H9 (cell line): ENCODE data around the gene RAB3A. TPM values are rescaled to one million over a fixed set of nuclear protein-coding genes. Genes with fewer than 3 reads are reported as not detected.

Experiments
- DNase-seq: peaks from one replicate; pipeline ENCODE4 v3.0.0-alpha.2; 2017
- H2AFZ ChIP-seq: one replicate; pipeline ENCODE4 v1.6.1; 2013; ENCODE audit warnings: mild to moderate bottlenecking, low read length, control low read depth, moderate library complexity
- H2AK5ac ChIP-seq: 2 replicates; pipeline ENCODE4 v1.6.1; 2013; ENCODE audit warnings: low read length, control low read depth, mixed read lengths; ENCODE audit not compliant: insufficient read length
- H2BK120ac ChIP-seq: one replicate; pipeline ENCODE4 v1.6.1; 2013; ENCODE audit warnings: low read depth, mild to moderate bottlenecking, low read length, control low read depth, inconsistent platforms; ENCODE audit not compliant: poor library complexity, severe bottlenecking
- H2BK12ac ChIP-seq: 2 replicates; pipeline ENCODE4 v1.6.1; 2013; ENCODE audit warnings: low read length, control low read depth, mixed read lengths, low read depth; ENCODE audit not compliant: insufficient read length
- H2BK15ac ChIP-seq: 2 replicates; pipeline ENCODE4 v1.6.1; 2013; ENCODE audit warnings: low read depth, low read length, control low read depth
- H2BK20ac ChIP-seq: one replicate; pipeline ENCODE4 v1.6.1; 2013; ENCODE audit warnings: low read depth, mild to moderate bottlenecking, low read length, control low read depth, inconsistent platforms; ENCODE audit not compliant: poor library complexity, severe bottlenecking
- H2BK5ac ChIP-seq: 2 replicates; pipeline ENCODE4 v1.6.1; 2013; ENCODE audit warnings: low read length, control low read depth, mixed read lengths; ENCODE audit not compliant: insufficient read length
- H3K14ac ChIP-seq: 2 replicates; pipeline ENCODE4 v1.6.1; 2013; ENCODE audit warnings: low read length, control low read depth; ENCODE audit not compliant: insufficient read depth
- H3K18ac ChIP-seq: 2 replicates; pipeline ENCODE4 v1.6.1; 2013; ENCODE audit warnings: low read depth, mild to moderate bottlenecking, mixed read lengths, low read length, control low read depth; ENCODE audit not compliant: insufficient read length
- H3K23ac ChIP-seq: 2 replicates; pipeline ENCODE4 v1.6.1; 2013; ENCODE audit warnings: low read length, control low read depth, mixed read lengths, low read depth; ENCODE audit not compliant: insufficient read length
- H3K23me2 ChIP-seq: 2 replicates; pipeline ENCODE4 v1.6.1; 2013; ENCODE audit warnings: low read depth, mild to moderate bottlenecking, mixed read lengths, low read length, control low read depth; ENCODE audit not compliant: insufficient read length, poor library complexity, severe bottlenecking
- H3K27ac ChIP-seq: 2 replicates; pipeline ENCODE4 v1.5.1; 2013; ENCODE audit warnings: low read length, control low read depth, mixed read lengths, low read depth; ENCODE audit not compliant: insufficient read length
- H3K27me3 ChIP-seq: 2 replicates; pipeline ENCODE4 v1.6.1; 2013; ENCODE audit warnings: low read length, control low read depth, inconsistent platforms; ENCODE audit not compliant: insufficient read depth
- H3K4ac ChIP-seq: 2 replicates; pipeline ENCODE4 v1.6.1; 2013; ENCODE audit warnings: low read depth, mild to moderate bottlenecking, control low read depth, inconsistent platforms, low read length, moderate library complexity
- H3K4me1 ChIP-seq: 2 replicates; pipeline ENCODE4 v1.6.1; 2013; ENCODE audit warnings: low read length, control low read depth, inconsistent platforms; ENCODE audit not compliant: insufficient read depth
- H3K4me2 ChIP-seq: 2 replicates; pipeline ENCODE4 v1.6.1; 2013; ENCODE audit warnings: low read length, control low read depth, mixed read lengths; ENCODE audit not compliant: insufficient read length, insufficient read depth
- H3K56ac ChIP-seq: 2 replicates; pipeline ENCODE4 v1.6.1; 2013; ENCODE audit warnings: low read depth, mild to moderate bottlenecking, mixed read lengths, low read length, control low read depth; ENCODE audit not compliant: insufficient read length
- H3K79me1 ChIP-seq: 2 replicates; pipeline ENCODE4 v1.6.1; 2013; ENCODE audit warnings: low read depth, mild to moderate bottlenecking, moderate library complexity, low read length, control low read depth, inconsistent platforms; ENCODE audit not compliant: insufficient read depth, poor library complexity, severe bottlenecking
- H3K79me2 ChIP-seq: 2 replicates; pipeline ENCODE4 v1.6.1; 2013; ENCODE audit warnings: low read length, control low read depth, inconsistent platforms; ENCODE audit not compliant: insufficient read depth
- H3K9ac ChIP-seq: 2 replicates; pipeline ENCODE4 v1.6.1; 2013; ENCODE audit warnings: low read length, control low read depth, mixed read lengths; ENCODE audit not compliant: insufficient read length; ENCODE audit errors: extremely low read depth
- H3K9me3 ChIP-seq: one replicate; pipeline ENCODE4 v1.6.1; 2013; ENCODE audit warnings: low read depth, low read length, inconsistent platforms; ENCODE audit not compliant: control insufficient read depth
- H3T11ph ChIP-seq: one replicate; pipeline ENCODE4 v1.6.1; 2013; ENCODE audit warnings: mild to moderate bottlenecking, low read length, control low read depth, inconsistent platforms
- H4K20me1 ChIP-seq: one replicate; pipeline ENCODE4 v1.6.1; 2013; ENCODE audit not compliant: control insufficient read depth, insufficient read length, insufficient read depth
- H4K5ac ChIP-seq: 2 replicates; pipeline ENCODE4 v1.6.1; 2013; ENCODE audit warnings: low read depth, mild to moderate bottlenecking, mixed read lengths, low read length, control low read depth; ENCODE audit not compliant: insufficient read length
- H4K8ac ChIP-seq: replicated peaks from 2 replicates; pipeline ENCODE4 v1.6.1; 2013; ENCODE audit warnings: low read length, control low read depth, mixed read lengths, low read depth; ENCODE audit not compliant: insufficient read length
- H4K91ac ChIP-seq: 2 replicates; pipeline ENCODE4 v1.6.1; 2013; ENCODE audit warnings: low read depth, mild to moderate bottlenecking, moderate library complexity, mixed read lengths, low read length, control low read depth; ENCODE audit not compliant: insufficient read length
- H3K27ac Mint-ChIP-seq, 3 experiments: 2 replicates in 2 of 3; 3 replicates in 1 of 3; pipeline ENCODE4 v1.8.0; 2020 to 2021; ENCODE audit warnings: mixed read lengths in 3 of 3, mild to moderate bottlenecking in 1 of 3, moderate library complexity in 1 of 3
- H3K27me3 Mint-ChIP-seq: 2 replicates; pipeline ENCODE4 v1.8.0; 2021; ENCODE audit warnings: low read depth, mild to moderate bottlenecking, moderate library complexity, mixed read lengths
- H3K36me3 Mint-ChIP-seq, 3 experiments: 2 replicates in 2 of 3; 3 replicates in 1 of 3; pipeline ENCODE4 v1.8.0; 2020 to 2021; ENCODE audit warnings: low read depth in 3 of 3, mixed read lengths in 3 of 3; ENCODE audit not compliant: insufficient read depth in 1 of 3
- H3K4me1 Mint-ChIP-seq, 2 experiments: 2 replicates each; pipeline ENCODE4 v1.8.0; 2020; ENCODE audit warnings: mixed read lengths in 2 of 2
- H3K4me3 Mint-ChIP-seq, 2 experiments: 2 replicates in 1 of 2; 3 replicates in 1 of 2; pipeline ENCODE4 v1.8.0; 2020 to 2021; ENCODE audit warnings: mild to moderate bottlenecking in 2 of 2, mixed read lengths in 2 of 2, moderate library complexity in 1 of 2
- H3K9me3 Mint-ChIP-seq, 2 experiments: 2 replicates in 1 of 2; 3 replicates in 1 of 2; pipeline ENCODE4 v1.8.0; 2020; ENCODE audit warnings: mild to moderate bottlenecking in 2 of 2, mixed read lengths in 2 of 2, moderate library complexity in 1 of 2
- WGBS: extraction: QIAGEN DNeasy Blood & Tissue Kit; methylation state at CpG from one replicate; pipeline ENCODE4 v1.1.7; 2013; ENCODE audit warnings: missing lambda C conversion rate, low lambda C conversion rate, mixed read lengths; ENCODE audit not compliant: insufficient read length; ENCODE audit errors: extremely low coverage; 5-methylcytosine and 5-hydroxymethylcytosine counted together
- total RNA-seq: library from RNA; stranded (reverse); gene quantifications from 2 replicates; pipeline ENCODE4 v1.2.1, GENCODE V29; 2021
- TF ChIP-seq, protein P1 (sequence below): fragments of 200-600 bp; sonication (generic); conservative IDR thresholded peaks from 3 replicates; pipeline ENCODE4 v1.8.0; 2021; ENCODE audit warnings: antibody characterized with exemption, mild to moderate bottlenecking

RAB3A gene
- total RNA-seq, 1 experiment from 2014 or later: 6.8 TPM

DNA sequence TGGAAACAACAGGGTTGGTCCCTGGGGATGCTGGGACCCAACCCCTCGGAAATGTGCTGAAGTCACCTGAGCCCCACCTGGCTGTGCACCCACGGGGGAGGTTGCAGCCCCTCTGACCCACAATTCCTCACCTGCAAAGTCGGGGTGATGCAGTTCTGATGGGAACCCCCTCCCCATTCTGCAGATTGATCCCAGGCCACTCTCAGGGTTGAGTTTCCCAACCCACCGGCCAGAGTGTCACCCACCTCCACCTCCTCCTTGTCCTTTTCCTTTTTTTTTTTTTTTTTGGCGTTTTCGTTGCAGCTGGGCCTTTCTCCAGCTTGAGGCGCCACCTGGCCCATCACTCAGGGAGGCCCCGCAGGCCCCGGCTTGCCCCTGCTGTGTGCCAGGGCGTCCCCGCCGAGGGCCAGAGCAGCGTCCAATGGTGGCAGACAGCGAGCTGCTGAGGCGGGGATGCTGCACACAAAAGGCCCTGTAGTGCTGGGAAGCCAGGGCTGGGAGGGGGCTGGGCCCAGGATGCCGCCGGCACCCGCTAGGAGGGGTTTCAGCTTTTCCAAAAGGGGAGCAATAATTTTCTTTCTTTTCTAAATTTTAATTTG lies 46.3 kb downstream of the RAB3A start:
- H2BK20ac ChIP-seq: no peak overlapping the region
- TF ChIP-seq, protein P1, sequence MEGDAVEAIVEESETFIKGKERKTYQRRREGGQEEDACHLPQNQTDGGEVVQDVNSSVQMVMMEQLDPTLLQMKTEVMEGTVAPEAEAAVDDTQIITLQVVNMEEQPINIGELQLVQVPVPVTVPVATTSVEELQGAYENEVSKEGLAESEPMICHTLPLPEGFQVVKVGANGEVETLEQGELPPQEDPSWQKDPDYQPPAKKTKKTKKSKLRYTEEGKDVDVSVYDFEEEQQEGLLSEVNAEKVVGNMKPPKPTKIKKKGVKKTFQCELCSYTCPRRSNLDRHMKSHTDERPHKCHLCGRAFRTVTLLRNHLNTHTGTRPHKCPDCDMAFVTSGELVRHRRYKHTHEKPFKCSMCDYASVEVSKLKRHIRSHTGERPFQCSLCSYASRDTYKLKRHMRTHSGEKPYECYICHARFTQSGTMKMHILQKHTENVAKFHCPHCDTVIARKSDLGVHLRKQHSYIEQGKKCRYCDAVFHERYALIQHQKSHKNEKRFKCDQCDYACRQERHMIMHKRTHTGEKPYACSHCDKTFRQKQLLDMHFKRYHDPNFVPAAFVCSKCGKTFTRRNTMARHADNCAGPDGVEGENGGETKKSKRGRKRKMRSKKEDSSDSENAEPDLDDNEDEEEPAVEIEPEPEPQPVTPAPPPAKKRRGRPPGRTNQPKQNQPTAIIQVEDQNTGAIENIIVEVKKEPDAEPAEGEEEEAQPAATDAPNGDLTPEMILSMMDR: no peak
- DNase-seq: peak; percentile 76

More for the DNA sequence above, 46.3 kb downstream of the RAB3A start:
- H3K4me1 Mint-ChIP-seq: peaks cover 13 to 30% of the 10 kb centered on the region in 2 experiments
- Histone ChIP-seq H2BK120ac (no peak overlapping the region), H3K4me2 (no peak overlapping the region), H2BK15ac (no peak overlapping the region), H2AFZ (no peak overlapping the region), H3K14ac (no peak overlapping the region), H3K4ac (no peak overlapping the region), H3K23ac (no peak overlapping the region), H2AK5ac (no peak overlapping the region), H3K18ac (no peak overlapping the region), H3K27ac (no peak overlapping the region), H4K20me1 (peaks cover 4% of the 10 kb centered on the region), H4K91ac (no peak overlapping the region), H3K4me1 (0 out of 2 replicates have a peak, but pooled peaks cover 2% of the 10 kb centered on the region), H4K8ac (no peak overlapping the region), H3K9ac (no peak overlapping the region), H3K9me3 (no peaks in the 10 kb centered on the region), H2BK12ac (no peak overlapping the region), H3K56ac (no peak overlapping the region), H2BK5ac (no peak overlapping the region), H3K79me1 (no peaks in the 10 kb centered on the region), H3K23me2 (peaks cover 9% of the 10 kb centered on the region), H4K5ac (no peak overlapping the region), H3T11ph (no peak overlapping the region), H3K27me3 (no peaks in the 10 kb centered on the region), H3K79me2 (no peaks in the 10 kb centered on the region)
- no peaks in the 10 kb centered on the region for H3K9me3 Mint-ChIP-seq
- peaks cover 7 to 23% (median 22%) of the 10 kb centered on the region in 3 experiments; a peak in 6 of 7 replicates for H3K36me3 Mint-ChIP-seq
- no peak overlapping the region for H3K4me3 Mint-ChIP-seq
- peak overlapping the region in 2 of 3 experiments; percentile 39 to 58; a peak in 1 of 7 replicates for H3K27ac Mint-ChIP-seq
- no CpG with 5 or more reads among the region's 18 CpGs for WGBS
- no peaks in the 10 kb centered on the region for H3K27me3 Mint-ChIP-seq
